CD4-positive, alpha-beta T cell treated with Interleukin-6 for 4 hours (primary cell): ENCODE measurements around the gene CIB4.
"Not testable (repeated sequence)": the region's sequence is repeated elsewhere in the genome, so short reads cannot be mapped to it uniquely, and the experiment has no call there.

ENCODE experiments used
- DNase-seq: peaks from one replicate; pipeline ENCODE4 v3.0.0-alpha.2; 2020; ENCODE audit warnings: mixed read lengths

CIB4 gene

GRCh38 chr2:26580151-26580550, 61.0 kb downstream of the CIB4 start:
- no peak for DNase-seq

DNA sequence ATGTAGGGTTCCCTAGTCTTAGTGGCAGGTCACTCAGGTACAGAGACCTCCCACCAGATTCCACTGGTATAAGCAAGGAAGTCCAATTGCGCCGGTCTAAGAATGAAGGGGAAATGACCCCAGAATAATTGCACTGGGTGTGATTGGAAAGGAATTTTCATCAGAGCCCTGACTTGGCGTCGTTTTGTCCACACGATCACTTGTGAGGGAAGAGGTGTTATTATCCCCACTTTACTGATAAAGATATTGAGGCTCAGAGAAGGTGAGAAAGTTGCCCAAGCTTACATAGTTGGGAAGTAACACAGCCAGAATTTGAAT, 61.5 kb downstream of the CIB4 start:
- DNase-seq: no peak

GRCh38 chr2:26579025-26579722, 62.0 kb downstream of the CIB4 start:
- DNase-seq: no peak

DNA sequence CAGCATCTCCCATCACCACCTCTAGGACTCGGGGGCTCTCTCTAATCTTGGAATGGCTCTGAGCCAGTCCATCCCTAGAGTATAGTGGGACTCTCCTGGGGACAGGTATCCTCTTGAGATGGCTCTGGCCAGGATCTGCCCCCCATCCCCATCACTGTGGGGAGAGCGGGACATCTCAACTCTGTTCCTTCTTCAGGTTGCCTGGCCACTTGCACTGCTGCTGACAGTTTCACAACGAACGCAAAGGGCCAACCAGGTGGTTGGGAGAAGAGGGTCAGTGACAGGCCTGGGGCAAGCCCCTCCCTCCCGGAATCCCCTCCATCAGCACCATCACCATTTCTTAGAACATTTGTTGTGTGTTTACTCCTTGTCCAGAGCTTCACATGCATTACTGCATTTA, 62.6 kb downstream of the CIB4 start:
- no peak for DNase-seq

DNA sequence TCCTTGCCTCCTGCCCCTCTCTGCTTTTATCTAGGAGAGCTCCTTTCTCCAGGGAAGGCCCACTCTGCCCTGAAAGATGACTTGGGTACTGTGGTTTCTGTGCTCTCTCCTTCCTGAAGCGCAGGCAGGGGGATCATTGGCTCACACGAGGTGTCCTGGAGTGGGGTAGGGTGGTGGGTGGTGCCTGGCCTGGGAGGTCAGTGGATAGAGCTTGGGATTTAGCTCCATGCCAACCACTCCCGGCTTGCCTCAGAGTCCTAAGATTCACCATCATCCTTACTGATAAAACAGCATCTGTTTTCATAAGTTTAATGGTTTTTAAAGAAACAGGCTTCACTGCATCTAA, 63.1 kb downstream of the CIB4 start:
- no peak for DNase-seq

GRCh38 chr2:26577442-26578112, 63.6 kb downstream of the CIB4 start:
- peak; percentile 67 for DNase-seq

DNA sequence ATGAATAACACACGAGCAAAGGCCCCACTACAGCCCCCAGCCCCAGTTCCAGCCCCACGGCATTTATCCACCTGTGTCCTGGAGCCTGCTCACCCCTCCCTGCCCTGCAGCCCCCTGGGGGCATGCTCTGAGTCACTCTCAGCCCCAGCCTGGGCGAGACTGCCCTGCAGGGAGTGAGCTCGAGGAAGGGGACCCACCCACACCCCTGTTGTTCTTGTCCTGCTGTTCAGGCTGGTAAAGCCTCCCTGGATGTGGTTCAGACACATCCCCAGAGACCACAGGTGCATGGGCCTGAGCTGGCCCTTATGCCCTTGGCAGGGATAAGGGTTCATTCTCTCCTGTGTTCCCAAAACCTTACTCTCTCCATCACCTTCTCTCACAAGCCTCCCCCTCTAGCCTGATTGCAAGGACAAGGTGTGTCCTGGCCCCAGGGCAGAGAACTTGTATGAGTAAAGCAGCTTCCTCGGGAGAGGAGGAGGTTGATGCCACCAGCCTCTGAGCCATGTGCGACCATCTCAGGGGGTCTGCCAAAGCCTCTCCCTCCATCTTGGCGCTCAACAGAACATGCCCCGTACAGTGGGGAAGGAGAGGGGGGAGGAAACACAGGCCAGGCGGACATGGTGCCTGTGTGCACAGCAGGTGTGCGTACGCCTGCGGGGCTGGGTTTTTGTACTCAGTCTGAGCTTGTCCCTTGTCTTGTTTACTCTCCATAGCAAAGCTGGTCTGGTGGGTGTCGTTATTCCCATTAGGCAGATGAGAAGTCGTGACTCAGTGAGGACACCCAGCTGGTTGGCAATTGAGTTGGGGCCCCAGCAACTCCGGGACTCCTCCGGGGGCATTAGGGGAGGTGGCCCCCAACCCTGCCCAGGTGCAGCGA, 64.4 kb downstream of the CIB4 start:
- DNase-seq: no peak

- no peak for DNase-seq
Measured at GRCh38 chr2:26575836-26576564, 65.2 kb downstream of the CIB4 start.

- no peak for DNase-seq
Measured at GRCh38 chr2:26574900-26575560, 66.1 kb downstream of the CIB4 start.

GRCh38 chr2:26574066-26574899, 66.9 kb downstream of the CIB4 start:
- no peak for DNase-seq

DNA sequence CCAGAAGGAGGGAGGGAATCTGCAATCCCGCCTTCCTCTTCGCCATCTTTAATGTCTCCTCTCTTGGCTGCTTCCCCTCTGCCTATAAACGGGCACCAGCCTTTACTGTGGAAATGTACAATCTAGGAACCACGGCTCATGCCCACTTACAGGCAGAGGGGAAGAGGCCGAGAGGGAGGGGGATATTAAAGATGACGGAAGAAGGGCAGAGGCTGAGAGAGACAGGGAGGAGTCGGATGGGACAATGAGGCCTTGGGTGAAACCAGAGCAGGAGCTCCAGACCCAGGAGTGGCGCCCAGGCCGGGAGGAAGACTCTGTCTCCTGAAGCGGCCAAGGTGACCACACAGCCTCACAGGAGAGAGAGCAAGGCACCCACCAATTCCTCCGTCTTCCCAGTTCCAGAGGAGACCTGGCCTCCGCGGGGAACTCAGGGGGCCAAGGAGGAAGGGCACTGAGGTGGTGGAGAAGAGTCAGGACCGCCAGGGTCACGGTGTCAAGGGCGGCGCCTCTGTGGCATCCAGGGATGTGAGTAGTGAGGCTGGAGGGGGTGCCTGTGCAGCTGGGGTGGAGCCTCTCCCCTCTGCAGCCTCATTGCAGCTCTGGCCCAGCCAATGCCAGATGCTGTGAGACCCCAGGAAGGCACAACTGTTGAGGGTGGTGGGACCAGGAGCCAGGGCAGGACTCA, 67.8 kb downstream of the CIB4 start:
- DNase-seq: no peak

GRCh38 chr2:26572591-26572990, 68.6 kb downstream of the CIB4 start:
- DNase-seq: no peak

GRCh38 chr2:26571316-26571715, 69.8 kb downstream of the CIB4 start:
- DNase-seq: no peak

DNA sequence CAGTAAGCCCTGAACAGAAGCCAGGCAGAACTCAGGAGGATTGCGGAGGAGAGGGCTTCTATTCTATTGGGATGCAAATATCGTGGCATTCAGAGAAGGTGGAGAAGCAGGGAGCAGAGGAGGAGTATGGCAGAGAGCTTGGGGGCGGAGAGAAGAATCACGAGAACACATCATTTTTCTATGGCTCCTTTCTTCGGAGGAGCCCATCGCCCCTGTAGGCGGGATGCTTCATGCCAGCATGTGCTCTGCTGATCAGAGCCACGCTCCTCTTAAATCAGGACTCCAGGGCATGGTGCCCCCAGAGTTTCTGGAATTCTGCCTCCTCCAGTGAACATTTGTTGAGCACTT, 71.1 kb downstream of the CIB4 start:
- no peak for DNase-seq

DNA sequence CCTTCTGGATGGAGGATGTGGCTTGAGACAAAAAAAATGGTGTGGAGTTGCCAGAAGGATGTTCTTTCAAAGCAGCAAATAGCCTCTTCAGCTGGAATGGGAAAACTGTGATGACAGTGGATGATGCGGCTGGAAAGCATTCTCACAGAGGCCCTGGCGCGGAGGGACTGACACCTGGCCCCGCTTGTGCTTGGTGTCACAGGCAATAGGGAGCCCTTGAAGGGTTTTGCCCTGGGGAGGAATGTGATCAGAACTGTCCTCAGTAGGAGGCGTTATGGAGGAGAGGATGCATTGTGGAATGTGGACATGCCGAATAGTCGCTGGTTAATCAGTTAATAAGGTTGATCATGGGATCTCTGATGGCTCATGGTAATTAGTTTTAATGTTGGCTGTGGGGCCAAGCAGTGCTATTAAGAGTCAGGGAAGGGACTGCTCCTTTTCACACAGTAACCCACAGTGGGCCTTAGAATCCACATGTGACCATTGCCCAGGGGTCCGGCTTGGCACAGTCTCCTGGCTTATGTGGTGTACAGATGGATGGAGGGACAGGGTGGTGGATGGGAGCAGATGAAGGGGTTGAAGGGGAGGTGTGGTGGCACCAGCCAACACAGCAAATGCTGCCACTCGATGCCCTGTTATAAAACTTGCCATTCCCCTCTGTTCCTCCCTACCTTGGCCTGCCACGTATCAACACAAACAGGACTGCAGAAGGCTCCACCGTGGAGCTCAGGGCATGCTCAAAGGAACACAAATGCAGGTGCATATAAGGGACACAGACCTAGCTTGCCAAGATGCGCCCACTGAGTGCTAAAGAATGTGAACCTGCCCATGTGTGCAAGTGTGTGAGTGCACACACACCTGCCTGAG, 71.7 kb downstream of the CIB4 start:
- DNase-seq: no peak

GRCh38 chr2:26568076-26568890, 72.9 kb downstream of the CIB4 start:
- DNase-seq: no peak

- no peak for DNase-seq
Measured at GRCh38 chr2:26567534-26567933, 73.6 kb downstream of the CIB4 start.

- not testable (repeated sequence) for DNase-seq
Measured at GRCh38 chr2:26566731-26567130, 74.4 kb downstream of the CIB4 start.

DNA sequence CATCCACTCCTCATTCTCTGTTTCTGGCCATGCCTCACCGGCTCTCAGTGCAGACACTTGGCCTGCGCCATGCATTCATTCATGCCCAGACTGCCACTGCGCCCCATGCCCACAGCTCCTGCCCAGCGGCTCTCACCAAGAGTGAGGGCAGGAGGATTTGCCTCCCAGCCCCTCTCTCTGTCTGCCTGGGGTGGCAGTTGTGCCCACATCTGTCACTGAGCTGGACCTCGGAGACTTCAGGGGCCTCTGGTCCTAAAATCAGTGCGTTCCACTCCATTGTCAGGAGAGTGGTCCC, 75.1 kb downstream of the CIB4 start:
- no peak for DNase-seq
